Uterus (tissue), 4 donors: ENCODE measurements around the gene UBR1. TPM values are rescaled to one million over a fixed set of nuclear protein-coding genes. Genes with fewer than 3 reads are reported as not detected.

Experiments
- DNase-seq, 2 donors: peaks; one replicate each; pipeline ENCODE4 v3.0.0-alpha.2; 2019 to 2020
- H3K27ac ChIP-seq, 2 donors: fragments of 200-600 bp; sonication (generic); 1 replicate in 1 of 2; 2 replicates in 1 of 2; pipeline ENCODE4 v1.5.1; 2016 to 2018
- H3K27me3 ChIP-seq, 2 donors: fragments of 200-600 bp; sonication (generic); one replicate each; pipeline ENCODE4 v1.5.1; 2018 to 2019; ENCODE audit warnings: control low read depth in 1 of 2
- H3K36me3 ChIP-seq, 2 donors: fragments of 200-600 bp; sonication (generic); one replicate each; pipeline ENCODE4 v1.5.1; 2019; ENCODE audit warnings: control low read depth in 1 of 2
- H3K4me1 ChIP-seq, 2 donors: fragments of 200-600 bp; sonication (generic); one replicate each; pipeline ENCODE4 v1.5.1; 2018 to 2019; ENCODE audit warnings: control low read depth in 1 of 2
- H3K4me3 ChIP-seq, 2 donors: fragments of 200-600 bp; sonication (generic); 1 replicate in 1 of 2; 2 replicates in 1 of 2; pipeline ENCODE4 v1.5.1; 2018 to 2019; ENCODE audit warnings: mild to moderate bottlenecking in 1 of 2
- H3K9me3 ChIP-seq, 2 donors: fragments of 200-600 bp; sonication (generic); one replicate each; pipeline ENCODE4 v1.5.1; 2019; ENCODE audit warnings: control low read depth in 1 of 2
- POLR2A ChIP-seq, 2 donors: fragments of 450-650 bp; IDR thresholded peaks; one replicate each; pipeline ENCODE4 v1.6.1; 2016; ENCODE audit warnings: antibody characterized with exemption in 2 of 2, mild to moderate bottlenecking in 1 of 2, moderate library complexity in 1 of 2
- intact Hi-C: fragments of 100-400 bp; cut with DNase I; formaldehyde crosslinking; loops from one replicate; pipeline ENCODE4 v1.15.1; 2023; ENCODE audit warnings: low total_unique reads
- total RNA-seq, 4 donors: library from RNA; depleted of rRNA in 3 of 4; stranded (reverse); fragments of >200 nt in 3 of 4; gene quantifications; one replicate each; pipeline versions ENCODE4 v1.1.0 to v1.2.4, GENCODE V29; 2014 to 2023
- TF ChIP-seq, protein P1 (sequence below), 4 experiments: fragments of 200-600 bp in 2 of 4; fragments of 450-650 bp in 2 of 4; sonication (generic) in 2 of 4; IDR thresholded peaks; one replicate each; pipeline ENCODE4 v1.5.1; 2016 to 2019; ENCODE audit warnings: antibody characterized with exemption in 4 of 4, mild to moderate bottlenecking in 2 of 4, moderate library complexity in 1 of 4
- donor health status: DM: yes; HTN: yes; CAD: no.

The UBR1 gene
- total RNA-seq, 4 donors from 2014 or later, result 30.9 to 156 (median 60.3) TPM

GRCh38 chr15:42929306-42929848 is 176.5 kb downstream of the UBR1 start:
- no peak overlapping the region for H3K27ac ChIP-seq
- H3K36me3 ChIP-seq, result no peaks in the 10 kb centered on the region
- no peak overlapping the region for H3K4me3 ChIP-seq
- DNase-seq, result no peak
- H3K9me3 ChIP-seq, result no peaks in the 10 kb centered on the region
- no peak for TF ChIP-seq POLR2A (IDR thresholded peaks at IDR 0.05)
- TF ChIP-seq, protein P1, sequence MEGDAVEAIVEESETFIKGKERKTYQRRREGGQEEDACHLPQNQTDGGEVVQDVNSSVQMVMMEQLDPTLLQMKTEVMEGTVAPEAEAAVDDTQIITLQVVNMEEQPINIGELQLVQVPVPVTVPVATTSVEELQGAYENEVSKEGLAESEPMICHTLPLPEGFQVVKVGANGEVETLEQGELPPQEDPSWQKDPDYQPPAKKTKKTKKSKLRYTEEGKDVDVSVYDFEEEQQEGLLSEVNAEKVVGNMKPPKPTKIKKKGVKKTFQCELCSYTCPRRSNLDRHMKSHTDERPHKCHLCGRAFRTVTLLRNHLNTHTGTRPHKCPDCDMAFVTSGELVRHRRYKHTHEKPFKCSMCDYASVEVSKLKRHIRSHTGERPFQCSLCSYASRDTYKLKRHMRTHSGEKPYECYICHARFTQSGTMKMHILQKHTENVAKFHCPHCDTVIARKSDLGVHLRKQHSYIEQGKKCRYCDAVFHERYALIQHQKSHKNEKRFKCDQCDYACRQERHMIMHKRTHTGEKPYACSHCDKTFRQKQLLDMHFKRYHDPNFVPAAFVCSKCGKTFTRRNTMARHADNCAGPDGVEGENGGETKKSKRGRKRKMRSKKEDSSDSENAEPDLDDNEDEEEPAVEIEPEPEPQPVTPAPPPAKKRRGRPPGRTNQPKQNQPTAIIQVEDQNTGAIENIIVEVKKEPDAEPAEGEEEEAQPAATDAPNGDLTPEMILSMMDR (IDR thresholded peaks at IDR 0.05), result no peak
- H3K4me1 ChIP-seq, result no peaks in the 10 kb centered on the region
- no peaks in the 10 kb centered on the region for H3K27me3 ChIP-seq
- intact Hi-C loops, result loop anchor here (10.0 kb wide), 1 partner anchor 195 kb away; the partner anchor contains the start of gene CDAN1

- TF ChIP-seq POLR2A (IDR thresholded peaks at IDR 0.05), result no peak
- TF ChIP-seq, protein P1 (IDR thresholded peaks at IDR 0.05), result no peak
- no peaks in the 10 kb centered on the region for H3K4me1 ChIP-seq
- intact Hi-C loops, result loop anchor here (10.0 kb wide), 1 partner anchor 187 kb away; the partner anchor contains the start of gene CDAN1
- peak overlapping the region; percentile 87 to 97 for H3K4me3 ChIP-seq
- H3K27ac ChIP-seq, result peak overlapping the region; percentile 78 to 87
- H3K27me3 ChIP-seq, result no peaks in the 10 kb centered on the region
- H3K36me3 ChIP-seq, result no peaks in the 10 kb centered on the region
- H3K9me3 ChIP-seq, result no peaks in the 10 kb centered on the region
- peak in 1 of 2 donors; percentile 42 for DNase-seq
These were observed 184.5 kb downstream of the UBR1 start for GRCh38 chr15:42921342-42921731.

- Histone ChIP-seq H3K27ac (peak within 1 kb of the TSS; percentile 87 to 91), H3K9me3 (no peaks in the 10 kb centered on the region), H3K27me3 (no peaks in the 10 kb centered on the region), H3K4me1 (no peaks in the 10 kb centered on the region), H3K36me3 (no peaks in the 10 kb centered on the region), H3K4me3 (peak within 1 kb of the TSS; percentile 87 to 97)
- intact Hi-C loops, result loop anchor here (10.0 kb wide), 1 partner anchor 186 kb away; the partner anchor contains the start of gene CDAN1
- peak; percentile 99 for DNase-seq
- TF ChIP-seq, protein P1 (IDR thresholded peaks at IDR 0.05), result peak; percentile 8 to 36 (median 23)
- TF ChIP-seq POLR2A (IDR thresholded peaks at IDR 0.05), result peak; percentile 26 to 78
These were observed 185.1 kb downstream of the UBR1 start, which contains the start of gene TTBK2 for GRCh38 chr15:42920519-42921341. TSS of gene TTBK2 (minus strand) at chr15:42920778. CDS start at chr15:42878617, 42,161 bp downstream.

DNA sequence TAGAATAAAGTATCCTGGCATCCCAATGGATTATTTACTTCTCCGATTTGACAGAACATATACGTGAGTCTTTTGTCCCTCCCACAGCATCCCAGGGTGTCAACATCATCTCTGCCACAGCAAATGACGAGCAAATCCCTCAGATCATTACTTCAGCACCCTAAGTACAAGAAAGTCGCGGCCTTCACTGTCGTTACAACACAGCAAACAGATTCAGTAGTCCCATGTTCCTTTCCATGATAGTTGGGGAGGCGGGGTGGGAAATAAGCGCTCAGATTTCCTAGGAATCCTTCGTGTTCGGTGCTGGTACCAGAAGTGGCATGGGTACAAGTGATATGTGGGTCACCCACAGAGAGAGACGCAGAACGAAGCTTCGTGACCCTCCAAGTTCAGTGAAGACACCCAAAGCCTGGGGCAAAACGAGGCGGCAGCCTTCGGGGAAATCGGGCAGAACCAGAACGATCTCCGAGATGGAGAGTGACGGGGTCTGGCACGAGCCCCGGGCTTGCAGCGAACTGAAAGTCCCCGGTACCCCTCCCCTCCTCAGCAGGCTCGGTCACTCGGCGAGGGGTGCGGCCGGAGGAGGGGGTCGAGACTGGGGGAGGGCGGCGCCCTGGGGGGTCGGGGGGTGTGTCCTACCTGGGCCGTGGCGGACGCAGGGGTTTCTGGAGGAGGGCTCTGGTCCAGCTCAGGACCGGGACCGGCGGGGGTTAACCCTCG is 185.9 kb downstream of the UBR1 start:
- Histone ChIP-seq H3K4me1 (no peaks in the 10 kb centered on the region), H3K36me3 (no peaks in the 10 kb centered on the region), H3K4me3 (peak overlapping the region; percentile 87 to 97), H3K27ac (peak overlapping the region; percentile 87 to 91), H3K27me3 (no peaks in the 10 kb centered on the region), H3K9me3 (no peaks in the 10 kb centered on the region)
- intact Hi-C loops, result loop anchor here (10.0 kb wide), 1 partner anchor 185 kb away; the partner anchor contains the start of gene CDAN1
- DNase-seq, result peak; percentile 50 to 56
- TF ChIP-seq, protein P1 (IDR thresholded peaks at IDR 0.05), result no peak
- no peak for TF ChIP-seq POLR2A (IDR thresholded peaks at IDR 0.05)
